ENCODE results near the gene CRX. TPM values are rescaled to one million over a fixed set of nuclear protein-coding genes. Genes with fewer than 3 reads are reported as not detected.
"Not testable (repeated sequence)": the region's sequence is repeated elsewhere in the genome, so short reads cannot be mapped to it uniquely, and the experiment has no call there.

CRX gene
- total RNA-seq, 1 experiment from 2014 or later: not detected

- TF ChIP-seq, protein P1, sequence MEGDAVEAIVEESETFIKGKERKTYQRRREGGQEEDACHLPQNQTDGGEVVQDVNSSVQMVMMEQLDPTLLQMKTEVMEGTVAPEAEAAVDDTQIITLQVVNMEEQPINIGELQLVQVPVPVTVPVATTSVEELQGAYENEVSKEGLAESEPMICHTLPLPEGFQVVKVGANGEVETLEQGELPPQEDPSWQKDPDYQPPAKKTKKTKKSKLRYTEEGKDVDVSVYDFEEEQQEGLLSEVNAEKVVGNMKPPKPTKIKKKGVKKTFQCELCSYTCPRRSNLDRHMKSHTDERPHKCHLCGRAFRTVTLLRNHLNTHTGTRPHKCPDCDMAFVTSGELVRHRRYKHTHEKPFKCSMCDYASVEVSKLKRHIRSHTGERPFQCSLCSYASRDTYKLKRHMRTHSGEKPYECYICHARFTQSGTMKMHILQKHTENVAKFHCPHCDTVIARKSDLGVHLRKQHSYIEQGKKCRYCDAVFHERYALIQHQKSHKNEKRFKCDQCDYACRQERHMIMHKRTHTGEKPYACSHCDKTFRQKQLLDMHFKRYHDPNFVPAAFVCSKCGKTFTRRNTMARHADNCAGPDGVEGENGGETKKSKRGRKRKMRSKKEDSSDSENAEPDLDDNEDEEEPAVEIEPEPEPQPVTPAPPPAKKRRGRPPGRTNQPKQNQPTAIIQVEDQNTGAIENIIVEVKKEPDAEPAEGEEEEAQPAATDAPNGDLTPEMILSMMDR (IDR thresholded peaks at IDR 0.05; ENCODE audit: unreplicated experiment): no peak
- no peaks in the 10 kb centered on the region for H3K9me3 Mint-ChIP-seq (ENCODE audit: unreplicated experiment)
- ChIA-PET CTCF (no interaction called here), POLR2A (no interaction called here)
- no peaks in the 10 kb centered on the region for H3K4me1 Mint-ChIP-seq (ENCODE audit: insufficient read depth, unreplicated experiment)
- H3K27me3 Mint-ChIP-seq (ENCODE audit: insufficient read depth, unreplicated experiment): no peaks in the 10 kb centered on the region
- no peaks in the 10 kb centered on the region for H3K36me3 Mint-ChIP-seq (ENCODE audit: insufficient read depth, unreplicated experiment)
- no peak overlapping the region for H3K27ac Mint-ChIP-seq (ENCODE audit: low read depth, unreplicated experiment)
- no peak overlapping the region for H3K4me3 Mint-ChIP-seq (ENCODE audit: unreplicated experiment)
- intact Hi-C loops (cut with micrococcal nuclease): loop anchor here (5.0 kb wide), 1 partner anchor 149 kb away; the partner anchor contains the start of gene EHD2
- DNase-seq (ENCODE audit: unreplicated experiment): no peak
- no TSS peak for BruUV-seq (replicated peaks)
Measured at GRCh38 chr19:47861630-47862029, 39.9 kb downstream of the CRX start.

DNA sequence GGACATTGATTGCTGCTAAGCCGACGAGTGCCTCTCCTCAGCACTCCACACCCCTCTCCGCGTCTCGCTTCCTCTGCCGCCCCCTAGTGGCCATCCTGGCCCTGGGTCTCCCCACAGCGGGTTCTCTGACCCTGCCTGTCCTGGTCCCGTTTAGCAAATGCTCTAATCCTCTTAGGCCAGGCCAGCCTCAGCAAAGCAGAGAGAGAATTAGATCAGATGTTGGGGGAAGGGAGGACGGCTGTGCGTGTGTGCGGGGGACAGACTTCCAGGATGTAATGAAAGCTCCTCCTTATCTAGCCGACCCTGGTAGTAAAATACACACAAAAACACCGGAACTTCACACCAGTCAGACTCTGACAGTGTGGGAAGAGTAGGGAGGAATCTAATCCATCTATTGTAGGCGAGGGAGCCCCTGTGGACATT lies 41.8 kb downstream of the CRX start:
- Mint-ChIP-seq H3K9me3 (ENCODE audit: unreplicated experiment) (no peaks in the 10 kb centered on the region), H3K27me3 (ENCODE audit: insufficient read depth, unreplicated experiment) (no peaks in the 10 kb centered on the region), H3K27ac (ENCODE audit: low read depth, unreplicated experiment) (no peak overlapping the region), H3K4me3 (ENCODE audit: unreplicated experiment) (no peak overlapping the region), H3K36me3 (ENCODE audit: insufficient read depth, unreplicated experiment) (no peaks in the 10 kb centered on the region), H3K4me1 (ENCODE audit: insufficient read depth, unreplicated experiment) (no peaks in the 10 kb centered on the region)
- no TSS peak for BruUV-seq (replicated peaks)
- peak; percentile 85 for DNase-seq (ENCODE audit: unreplicated experiment)
- TF ChIP-seq, protein P1 (IDR thresholded peaks at IDR 0.05; ENCODE audit: unreplicated experiment): peak; percentile 93
- ChIA-PET POLR2A (interaction anchor here (0.7 to 0.9 kb wide), 2 partner anchors 15 to 98 kb away, joined by 3 to 4 read pairs; no protein-coding TSS in a partner anchor), CTCF (interaction anchor here (0.6 to 2.5 kb wide), 34 partner anchors 8 to 789 kb away, joined by 3 to 10 read pairs (median 4); partner anchors contain the start of genes NOP53 and SULT2A1)
- intact Hi-C loops (cut with micrococcal nuclease): loop anchor here (1.0 to 5.0 kb wide), 2 partner anchors 73 to 151 kb away; partner anchors contain the start of gene EHD2

GRCh38 chr19:47865166-47865565 lies 43.4 kb downstream of the CRX start:
- intact Hi-C loops (cut with micrococcal nuclease): no loop called here
- Mint-ChIP-seq H3K9me3 (ENCODE audit: unreplicated experiment) (no peaks in the 10 kb centered on the region), H3K4me1 (ENCODE audit: insufficient read depth, unreplicated experiment) (no peaks in the 10 kb centered on the region), H3K27me3 (ENCODE audit: insufficient read depth, unreplicated experiment) (no peaks in the 10 kb centered on the region), H3K36me3 (ENCODE audit: insufficient read depth, unreplicated experiment) (no peaks in the 10 kb centered on the region), H3K4me3 (ENCODE audit: unreplicated experiment) (no peak overlapping the region), H3K27ac (ENCODE audit: low read depth, unreplicated experiment) (no peak overlapping the region)
- no peak for DNase-seq (ENCODE audit: unreplicated experiment)
- ChIA-PET POLR2A (no interaction called here), CTCF (interaction anchor here (0.6 to 1.2 kb wide), 8 partner anchors 12 to 237 kb away, joined by 3 to 5 read pairs (median 4); no protein-coding TSS in a partner anchor)
- BruUV-seq (replicated peaks): no TSS peak
- TF ChIP-seq, protein P1 (IDR thresholded peaks at IDR 0.05; ENCODE audit: unreplicated experiment): no peak

DNA sequence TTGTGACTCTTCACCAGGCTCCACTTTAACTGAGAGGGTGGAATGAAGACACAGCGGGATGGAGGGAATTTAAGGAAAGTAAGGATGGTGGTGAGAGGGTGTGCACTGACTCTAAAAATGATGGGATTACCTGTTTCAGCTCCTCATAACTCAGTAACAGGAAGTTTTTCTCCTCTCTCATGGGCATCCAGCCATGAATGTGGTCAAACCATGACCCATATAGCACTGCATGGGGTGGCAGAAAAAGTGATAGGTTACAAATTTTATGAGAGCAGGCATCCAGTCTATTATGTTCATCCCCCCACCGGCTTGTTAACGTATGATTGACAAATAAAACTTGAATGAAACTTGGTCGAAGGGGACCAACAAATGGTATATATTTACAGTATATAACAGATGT lies 57.2 kb downstream of the CRX start:
- H3K4me3 Mint-ChIP-seq (ENCODE audit: unreplicated experiment): no peak overlapping the region
- POLR2A ChIA-PET: no interaction called here
- H3K36me3 Mint-ChIP-seq (ENCODE audit: insufficient read depth, unreplicated experiment): no peaks in the 10 kb centered on the region
- DNase-seq (ENCODE audit: unreplicated experiment): no peak
- peaks cover 7% of the 10 kb centered on the region for H3K9me3 Mint-ChIP-seq (ENCODE audit: unreplicated experiment)
- intact Hi-C loops (cut with micrococcal nuclease): no loop called here
- CTCF ChIA-PET: interaction anchor here (1.0 kb wide), 1 partner anchor 179 kb away, joined by 4 read pairs; no protein-coding TSS in a partner anchor
- TF ChIP-seq, protein P1 (IDR thresholded peaks at IDR 0.05; ENCODE audit: unreplicated experiment): no peak
- no peaks in the 10 kb centered on the region for H3K4me1 Mint-ChIP-seq (ENCODE audit: insufficient read depth, unreplicated experiment)
- peaks cover 44% of the 10 kb centered on the region for H3K27me3 Mint-ChIP-seq (ENCODE audit: insufficient read depth, unreplicated experiment)
- BruUV-seq (replicated peaks): no TSS peak
- H3K27ac Mint-ChIP-seq (ENCODE audit: low read depth, unreplicated experiment): no peak overlapping the region

DNA sequence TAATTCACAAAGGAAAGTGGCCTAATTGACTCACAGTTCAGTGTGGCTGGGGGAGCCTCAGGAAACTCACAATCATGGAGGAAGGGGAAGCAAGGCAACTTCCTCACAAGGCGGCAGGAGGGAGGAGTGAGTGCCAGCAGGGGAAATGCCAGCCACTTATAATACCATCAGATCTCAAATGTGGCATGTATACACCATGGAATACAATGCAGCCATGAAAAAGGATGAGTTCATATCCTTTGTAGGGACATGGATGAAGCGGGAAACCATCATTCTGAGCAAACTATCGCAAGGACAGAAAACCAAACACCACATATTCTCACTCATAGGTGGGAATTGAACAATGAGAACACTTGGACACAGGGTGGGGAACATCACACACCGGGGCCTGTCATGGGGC lies 57.6 kb downstream of the CRX start:
- BruUV-seq (replicated peaks); DNase-seq (ENCODE audit: unreplicated experiment); H3K4me3 Mint-ChIP-seq (ENCODE audit: unreplicated experiment); H3K4me1 Mint-ChIP-seq (ENCODE audit: insufficient read depth, unreplicated experiment); H3K36me3 Mint-ChIP-seq (ENCODE audit: insufficient read depth, unreplicated experiment); intact Hi-C loops (cut with micrococcal nuclease); H3K27ac Mint-ChIP-seq (ENCODE audit: low read depth, unreplicated experiment); H3K9me3 Mint-ChIP-seq (ENCODE audit: unreplicated experiment); POLR2A ChIA-PET: not testable (repeated sequence)
- peaks cover 39% of the 10 kb centered on the region for H3K27me3 Mint-ChIP-seq (ENCODE audit: insufficient read depth, unreplicated experiment)
- CTCF ChIA-PET: interaction anchor here (1.5 kb wide), 1 partner anchor 114 kb away, joined by 3 read pairs; no protein-coding TSS in a partner anchor

Data from MCF 10A (cell line).